ENCODE results near the gene DNAH3.
"Not testable (repeated sequence)": the region's sequence is repeated elsewhere in the genome, so short reads cannot be mapped to it uniquely, and the experiment has no call there.

The DNAH3 gene

GRCh38 chr16:20938426-20938825 lies 212.2 kb downstream of the DNAH3 start:
- no peak for DNase-seq

GRCh38 chr16:20937736-20938135 lies 212.9 kb downstream of the DNAH3 start:
- no peak for DNase-seq

GRCh38 chr16:20933589-20933988 lies 217.1 kb downstream of the DNAH3 start:
- no peak for DNase-seq

- DNase-seq = no peak
These were observed 219.5 kb downstream of the DNAH3 start for GRCh38 chr16:20931066-20931600.

- no peak for DNase-seq
These were observed 220.3 kb downstream of the DNAH3 start for GRCh38 chr16:20930365-20930690.

- DNase-seq = not testable (repeated sequence)
These were observed 220.8 kb downstream of the DNAH3 start for GRCh38 chr16:20929676-20930364.

GRCh38 chr16:20928774-20929411 lies 221.8 kb downstream of the DNAH3 start:
- DNase-seq = no peak

GRCh38 chr16:20925751-20926150 lies 224.9 kb downstream of the DNAH3 start:
- DNase-seq = no peak

- no peak for DNase-seq
These were observed 226.8 kb downstream of the DNAH3 start for GRCh38 chr16:20923876-20924275.

GRCh38 chr16:20920799-20921198 lies 229.8 kb downstream of the DNAH3 start:
- no peak for DNase-seq

- DNase-seq = no peak
These were observed 230.6 kb downstream of the DNAH3 start for GRCh38 chr16:20920091-20920490.

GRCh38 chr16:20918486-20919239 lies 232.0 kb downstream of the DNAH3 start:
- no peak for DNase-seq

GRCh38 chr16:20916942-20917341 lies 233.7 kb downstream of the DNAH3 start:
- DNase-seq = no peak

GRCh38 chr16:20916289-20916688 lies 234.4 kb downstream of the DNAH3 start:
- DNase-seq = no peak

GRCh38 chr16:20911361-20911760 lies 239.3 kb downstream of the DNAH3 start:
- no peak for DNase-seq

GRCh38 chr16:20910781-20911321 lies 239.8 kb downstream of the DNAH3 start:
- DNase-seq = no peak

GRCh38 chr16:20906341-20907255 lies 244.0 kb downstream of the DNAH3 start:
- no peak for DNase-seq

- DNase-seq = no peak
These were observed 245.1 kb downstream of the DNAH3 start for GRCh38 chr16:20905576-20905975.

GRCh38 chr16:20904507-20905081 lies 246.1 kb downstream of the DNAH3 start:
- no peak for DNase-seq

- DNase-seq = no peak
These were observed 246.6 kb downstream of the DNAH3 start for GRCh38 chr16:20903899-20904506.

- no peak for DNase-seq
These were observed 247.3 kb downstream of the DNAH3 start for GRCh38 chr16:20903116-20903898.

Data from NCI-H1436 (cell line).